GM21360 (cell line): Measurements from ENCODE around the gene EIF2S2.
"Not testable (repeated sequence)": the region's sequence is repeated elsewhere in the genome, so short reads cannot be mapped to it uniquely, and the experiment has no call there.

Source experiments
- ATAC-seq: cut with Tn5 transposase; IDR thresholded peaks from one replicate; pipeline ENCODE4 v1.9.1; 2021; ENCODE audit warnings: mild to moderate bottlenecking, moderate library complexity; ENCODE audit not compliant: unreplicated experiment

EIF2S2 gene, protein sequence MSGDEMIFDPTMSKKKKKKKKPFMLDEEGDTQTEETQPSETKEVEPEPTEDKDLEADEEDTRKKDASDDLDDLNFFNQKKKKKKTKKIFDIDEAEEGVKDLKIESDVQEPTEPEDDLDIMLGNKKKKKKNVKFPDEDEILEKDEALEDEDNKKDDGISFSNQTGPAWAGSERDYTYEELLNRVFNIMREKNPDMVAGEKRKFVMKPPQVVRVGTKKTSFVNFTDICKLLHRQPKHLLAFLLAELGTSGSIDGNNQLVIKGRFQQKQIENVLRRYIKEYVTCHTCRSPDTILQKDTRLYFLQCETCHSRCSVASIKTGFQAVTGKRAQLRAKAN

DNA sequence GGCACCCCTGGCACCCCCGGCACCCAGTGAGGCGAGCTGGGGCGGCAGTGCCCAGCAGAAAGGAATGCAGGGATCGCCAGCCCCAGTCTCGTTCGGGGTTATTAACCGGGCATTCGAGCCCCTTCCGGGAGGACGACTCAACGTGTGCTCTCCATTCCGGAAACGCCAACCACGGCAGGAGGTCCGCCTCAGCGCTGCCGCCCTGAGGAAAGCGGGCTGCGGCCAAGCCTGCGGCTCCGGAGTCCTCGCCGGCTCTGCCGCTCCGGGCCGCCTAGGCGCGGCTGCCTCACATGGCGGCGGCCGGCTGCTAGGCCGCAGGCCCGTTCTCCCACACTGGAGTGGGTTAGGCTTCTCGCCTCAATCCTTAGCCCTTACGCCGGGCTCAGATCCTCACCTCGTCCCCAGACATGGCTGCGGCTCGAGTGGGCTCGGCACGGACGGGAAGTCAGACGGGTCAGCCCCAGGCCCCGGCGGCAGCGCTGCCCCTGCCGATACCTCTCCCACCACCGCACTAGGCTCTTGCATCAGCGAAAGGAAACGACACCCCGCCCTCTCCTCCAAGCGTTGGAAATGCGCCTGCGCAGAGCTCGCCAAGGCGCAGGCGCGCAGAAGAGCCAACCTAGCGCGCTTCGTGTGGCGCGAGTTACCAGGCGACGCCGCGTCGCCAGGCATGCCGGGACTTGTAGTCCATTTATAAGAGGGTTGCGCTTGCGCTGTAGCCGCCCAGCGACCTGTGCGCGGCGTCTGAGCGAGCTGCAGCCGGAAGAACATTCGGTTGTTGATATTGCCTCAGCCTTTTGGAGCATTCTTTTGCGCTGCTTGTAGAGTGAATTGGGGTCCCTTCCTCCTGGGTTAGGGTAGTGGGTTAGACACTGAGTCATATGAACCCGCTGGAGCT, at the start of gene EIF2S2:
Gene EIF2S2, minus strand, starts transcription at position 542 of the 898 bp plus-strand sequence. Its CDS starts 133 bp downstream, at position 409.
- peak; percentile 82 for ATAC-seq

DNA sequence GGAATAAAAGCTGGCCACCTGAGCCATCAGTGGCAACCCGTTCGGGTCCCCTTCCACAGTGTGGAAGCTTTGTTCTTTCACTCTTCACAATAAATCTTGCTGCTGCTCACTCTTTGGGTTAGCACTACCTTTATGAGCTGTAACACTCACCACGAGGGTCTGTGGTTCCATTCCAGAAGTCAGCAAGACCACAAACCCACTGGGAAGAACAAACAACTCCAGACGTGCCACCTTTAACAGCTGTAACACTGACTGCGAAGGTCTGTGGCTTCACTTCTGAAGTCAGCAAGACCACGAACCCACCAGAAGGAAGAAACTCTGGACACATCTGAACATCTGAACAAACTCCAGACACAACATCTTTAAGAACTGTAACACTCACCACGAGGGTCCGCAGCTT, 45.7 kb upstream of the EIF2S2 start:
- not testable (repeated sequence) for ATAC-seq

DNA sequence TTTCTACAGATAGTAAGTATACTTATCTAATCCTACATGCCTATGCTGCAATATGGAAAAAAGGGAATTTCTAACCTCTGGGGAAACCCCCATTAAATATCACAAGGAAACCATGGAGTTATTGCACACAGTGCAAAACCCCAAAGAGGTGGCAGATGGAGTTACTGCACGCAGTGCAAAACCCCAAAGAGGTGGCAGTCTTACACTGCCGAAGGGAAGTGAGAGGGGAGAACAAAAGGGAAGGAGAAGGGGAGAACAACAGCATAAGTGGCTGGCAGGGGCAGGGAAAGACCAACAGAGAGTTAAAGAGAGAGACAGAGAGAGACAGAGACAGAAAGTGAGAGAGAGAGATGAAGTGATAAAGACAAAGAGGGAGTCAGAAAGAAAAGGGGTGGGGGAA, 43.8 kb upstream of the EIF2S2 start:
- no peak for ATAC-seq

DNA sequence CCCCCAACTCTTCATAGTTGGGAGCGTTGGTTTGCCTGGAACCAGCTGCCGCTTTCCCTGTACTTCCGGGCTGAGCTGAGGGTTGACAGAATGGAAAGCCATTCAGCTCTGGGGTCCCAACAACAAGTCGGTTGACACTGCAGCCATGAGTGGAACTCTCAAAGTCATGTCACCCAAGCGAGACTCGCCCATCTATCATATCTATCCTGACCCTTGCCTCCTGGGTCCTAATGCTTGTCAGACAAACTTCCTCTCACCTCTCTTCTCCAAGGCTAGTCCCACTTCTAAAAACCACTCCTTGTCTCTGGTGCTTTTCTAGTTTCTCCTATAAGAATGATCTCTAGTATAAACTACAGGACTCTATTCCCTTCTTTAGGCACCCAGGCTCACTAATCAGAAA, 41.1 kb upstream of the EIF2S2 start:
- not testable (repeated sequence) for ATAC-seq

DNA sequence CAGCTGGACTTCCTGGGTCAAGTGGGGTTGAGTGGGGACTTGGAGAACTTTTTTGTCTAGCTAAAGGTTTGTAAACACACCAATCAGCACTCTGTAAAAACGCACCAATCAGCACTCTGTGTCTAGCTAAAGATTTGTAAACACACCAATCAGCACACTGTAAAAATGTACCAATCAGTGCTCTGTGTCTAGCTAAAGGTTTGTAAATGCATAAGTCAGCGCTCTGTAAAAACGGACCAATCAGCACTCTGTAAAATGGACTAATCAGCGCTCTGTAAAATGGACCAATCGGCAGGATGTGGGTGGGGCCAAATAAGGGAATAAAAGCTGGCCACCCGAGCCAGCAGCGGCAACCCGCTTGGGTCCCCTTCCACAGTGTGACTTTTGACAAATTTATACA, 40.0 kb upstream of the EIF2S2 start:
- not testable (repeated sequence) for ATAC-seq

DNA sequence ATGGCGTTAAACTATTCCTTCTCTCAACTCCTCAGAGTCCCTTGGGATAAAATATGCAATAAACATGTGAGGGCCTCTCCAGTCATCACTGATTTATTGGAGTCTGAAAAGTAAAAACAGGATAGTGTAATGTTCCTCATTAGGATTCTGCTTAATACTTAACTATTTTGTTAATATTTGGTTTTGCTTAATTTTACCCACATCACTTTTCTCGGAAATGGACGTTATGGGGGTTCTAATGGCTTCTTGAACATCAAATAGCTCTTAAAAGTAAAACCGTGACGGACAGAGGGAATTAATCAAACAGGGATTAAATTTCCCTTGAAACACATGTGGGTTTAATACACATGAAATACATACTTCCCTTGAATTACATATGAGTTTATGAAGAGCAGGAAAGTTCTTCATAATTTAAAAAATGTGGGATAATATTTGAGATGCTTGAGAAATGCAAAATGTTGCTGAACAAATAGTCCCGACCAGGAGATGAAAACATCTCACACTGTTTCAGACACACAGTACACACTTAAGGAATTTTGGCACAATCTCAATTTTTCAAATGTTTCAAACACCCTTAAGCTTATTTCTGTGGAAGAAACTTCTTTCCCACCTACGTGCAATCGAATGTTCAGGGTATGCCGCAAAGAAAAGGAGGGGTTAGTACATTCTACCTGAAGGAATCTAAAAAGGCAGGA, 38.4 kb upstream of the EIF2S2 start:
- ATAC-seq, result no peak

DNA sequence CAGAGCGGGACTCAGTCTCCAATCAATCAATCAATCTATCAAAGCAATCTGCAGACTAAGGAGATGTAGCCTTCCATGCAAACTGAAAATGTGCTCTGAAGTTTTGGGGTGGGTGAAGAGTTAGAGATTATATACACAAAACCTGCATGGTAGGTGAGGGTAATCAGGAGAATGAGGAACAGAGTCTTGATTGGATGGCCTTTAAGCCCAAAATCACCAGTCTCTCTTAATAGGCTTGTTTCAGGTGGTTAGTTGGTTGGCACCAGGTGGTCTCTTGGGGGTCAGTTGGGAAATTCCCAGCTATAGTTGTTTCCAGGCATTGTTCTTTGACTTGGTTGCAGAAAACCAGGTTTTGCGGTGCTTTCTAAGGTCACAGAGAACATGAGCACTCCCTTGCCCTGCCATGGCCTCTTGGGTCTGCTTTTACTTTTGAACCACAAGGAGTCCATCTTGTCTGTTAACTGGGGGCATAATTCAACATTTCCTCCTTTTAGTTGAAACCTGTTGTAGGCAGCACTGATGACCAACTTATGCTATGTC, 33.3 kb upstream of the EIF2S2 start:
- no peak for ATAC-seq

DNA sequence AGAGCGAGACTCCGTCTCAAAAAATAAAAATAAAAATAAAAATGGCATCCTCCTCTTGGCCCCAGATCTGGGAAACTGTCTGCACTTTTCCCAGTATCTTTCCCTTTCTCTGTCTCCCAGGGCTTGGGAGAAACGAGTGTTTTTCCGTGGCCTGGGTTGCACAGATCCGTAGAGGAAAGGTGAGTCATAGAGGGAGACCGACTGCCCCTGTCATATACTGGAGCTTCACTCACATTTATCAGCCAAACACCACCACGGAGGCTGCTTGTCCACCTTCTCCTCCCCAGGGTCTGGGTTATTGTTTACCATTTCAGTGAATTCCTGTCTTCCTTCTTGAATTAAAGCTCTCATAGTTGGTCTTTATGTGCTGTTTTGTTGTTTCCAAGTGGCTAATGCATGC, 31.9 kb upstream of the EIF2S2 start:
- ATAC-seq, result no peak

DNA sequence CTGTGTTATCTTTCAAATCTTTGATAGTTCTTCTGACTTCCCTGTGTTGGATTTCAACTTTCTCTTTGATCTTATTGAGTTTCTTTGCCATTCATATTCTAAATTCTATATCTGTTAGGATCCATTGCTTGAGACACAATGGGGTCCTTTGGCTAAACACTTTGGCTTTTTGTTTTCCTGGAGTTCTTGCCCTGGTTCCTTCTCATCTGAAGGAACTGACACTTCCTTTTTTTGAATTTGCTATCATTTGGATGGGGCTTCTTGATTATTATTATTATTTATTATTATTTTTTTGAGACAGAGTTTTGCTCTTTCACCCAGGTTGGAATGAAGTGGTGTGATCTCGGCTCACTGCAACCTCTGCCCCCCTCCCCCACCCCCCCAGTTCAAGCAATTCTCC, 30.1 kb upstream of the EIF2S2 start:
- ATAC-seq, result no peak

DNA sequence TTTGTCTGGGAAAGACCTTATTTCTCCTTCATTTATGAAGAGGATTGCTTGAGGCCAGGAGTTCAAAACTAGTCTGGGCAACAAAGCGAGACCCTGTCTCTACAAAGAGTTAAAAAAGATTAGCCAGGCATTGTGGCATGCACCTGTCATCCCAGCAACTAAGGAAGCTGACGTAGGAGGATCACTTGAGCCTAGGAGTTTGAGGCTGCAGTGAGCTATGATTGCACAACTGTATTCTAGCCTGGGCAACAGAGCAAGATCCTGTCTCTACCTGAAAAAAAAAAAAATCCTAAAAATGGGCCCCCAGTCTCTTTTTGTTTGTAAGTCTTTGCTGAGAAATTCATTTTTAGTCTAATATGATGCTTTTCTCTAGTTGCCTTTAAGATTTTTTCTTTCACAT, 29.2 kb upstream of the EIF2S2 start:
- ATAC-seq, result no peak

DNA sequence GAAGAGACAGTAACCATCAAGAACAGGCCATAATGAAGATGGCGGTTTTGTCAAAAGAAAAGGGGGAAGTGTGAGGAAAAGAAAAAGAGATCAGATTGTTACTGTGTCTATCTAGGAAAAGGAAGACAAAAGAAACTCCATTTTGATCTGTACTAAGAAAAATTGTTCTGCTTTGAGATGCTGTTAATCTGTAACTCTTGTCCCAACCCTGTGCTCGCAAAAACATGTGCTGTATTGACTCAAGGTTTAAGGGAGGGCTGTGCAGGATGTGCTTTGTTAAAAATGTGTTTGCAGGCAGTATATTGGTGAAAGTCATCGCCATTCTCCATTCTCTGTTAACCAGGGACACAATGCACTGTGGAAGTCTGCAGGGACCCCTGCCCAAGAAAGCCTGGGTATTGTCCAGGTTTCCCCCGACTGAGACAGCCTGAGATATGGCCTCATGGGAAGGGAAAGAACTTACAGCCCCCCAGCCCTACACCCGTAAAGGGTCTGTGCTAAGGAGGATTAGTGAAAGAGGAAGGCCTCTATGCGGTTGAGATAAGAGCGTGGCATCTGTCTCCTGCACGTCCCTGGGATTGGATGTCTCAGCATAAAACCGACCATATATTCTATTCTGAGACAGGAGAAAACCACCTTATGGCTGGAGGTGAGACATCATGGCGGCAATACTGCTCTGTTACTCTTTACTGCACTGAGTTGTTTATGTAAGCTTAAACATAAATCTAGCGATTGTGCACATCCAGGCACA, 23.7 kb upstream of the EIF2S2 start:
- not testable (repeated sequence) for ATAC-seq

DNA sequence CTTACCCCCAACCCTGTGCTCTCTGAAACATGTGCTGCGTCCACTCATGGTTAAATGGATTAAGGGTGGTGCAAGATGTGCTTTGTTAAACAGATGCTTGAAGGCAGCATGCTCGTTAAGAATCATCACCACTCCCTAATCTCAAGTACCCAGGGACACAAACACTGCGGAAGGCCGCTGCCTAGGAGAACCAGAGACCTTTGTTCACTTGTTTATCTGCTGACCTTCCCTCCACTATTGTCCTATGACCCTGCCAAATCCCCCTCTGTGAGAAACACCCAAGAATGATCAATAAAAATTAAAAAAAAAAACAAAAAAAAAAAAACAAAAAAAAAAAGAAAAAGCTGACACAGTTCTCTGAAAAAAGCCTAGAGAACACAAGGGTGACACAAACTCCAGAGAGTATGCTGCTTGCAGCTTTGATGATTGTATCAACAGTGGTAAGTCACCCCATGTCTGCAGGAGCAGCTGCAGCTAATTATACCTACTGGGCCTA, 21.4 kb upstream of the EIF2S2 start:
- not testable (repeated sequence) for ATAC-seq

DNA sequence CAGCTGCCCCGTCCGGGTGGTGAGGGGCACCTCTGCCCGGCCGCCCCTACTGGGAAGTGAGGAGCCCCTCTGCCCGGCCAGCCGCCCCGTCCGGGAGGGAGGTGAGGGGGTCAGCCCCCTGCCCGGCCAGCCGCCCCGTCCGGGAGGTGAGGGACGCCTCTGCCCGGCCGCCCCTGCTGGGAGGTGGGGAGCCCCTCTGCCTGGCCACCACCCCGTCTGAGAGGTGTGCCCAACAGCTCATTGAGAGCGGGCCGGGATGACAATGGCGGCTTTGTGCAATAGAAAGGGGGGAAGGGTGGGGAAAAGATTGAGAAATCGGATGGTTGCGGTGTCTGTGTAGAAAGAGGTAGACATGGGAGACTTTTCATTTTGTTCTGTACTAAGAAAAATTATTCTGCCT, 20.9 kb upstream of the EIF2S2 start:
- ATAC-seq, result not testable (repeated sequence)

DNA sequence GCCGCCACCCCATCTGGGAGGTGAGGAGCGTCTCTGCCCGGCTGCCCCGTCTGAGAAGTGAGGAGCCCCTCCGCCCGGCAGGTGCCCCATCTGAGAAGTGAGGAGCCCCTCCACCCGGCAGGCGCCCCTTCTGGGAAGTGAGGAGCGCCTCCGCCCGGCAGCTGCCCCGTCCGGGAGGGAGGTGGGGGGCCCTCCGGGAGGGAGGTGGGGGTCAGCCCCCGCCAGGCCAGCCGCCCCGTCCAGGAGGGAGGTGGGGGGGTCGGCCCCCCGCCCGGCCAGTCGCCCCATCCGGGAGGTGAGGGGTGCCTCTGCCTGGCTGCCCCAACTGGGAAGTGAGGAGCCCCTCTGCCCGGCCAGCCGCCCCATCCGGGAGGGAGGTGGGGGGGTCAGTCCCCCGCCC, 20.4 kb upstream of the EIF2S2 start:
- ATAC-seq, result not testable (repeated sequence)

DNA sequence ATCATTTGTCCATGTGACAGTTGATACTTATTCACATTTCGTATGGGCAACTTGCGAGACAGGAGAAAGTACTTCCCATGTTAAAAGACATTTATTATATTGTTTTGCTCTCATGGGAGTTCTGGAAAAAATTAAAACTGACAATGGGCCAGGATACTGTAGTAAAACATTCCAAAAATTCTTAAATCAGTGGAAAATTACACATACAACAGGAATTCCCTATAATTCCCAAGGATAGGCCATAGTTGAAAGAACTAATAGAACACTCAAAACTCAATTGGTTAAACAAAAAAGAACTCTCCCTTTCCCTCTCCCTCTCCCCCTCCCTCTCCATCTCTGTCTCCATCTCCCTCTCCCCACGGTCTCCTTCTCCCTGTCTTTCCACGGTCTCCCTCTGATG, 19.4 kb upstream of the EIF2S2 start:
- ATAC-seq, result no peak

DNA sequence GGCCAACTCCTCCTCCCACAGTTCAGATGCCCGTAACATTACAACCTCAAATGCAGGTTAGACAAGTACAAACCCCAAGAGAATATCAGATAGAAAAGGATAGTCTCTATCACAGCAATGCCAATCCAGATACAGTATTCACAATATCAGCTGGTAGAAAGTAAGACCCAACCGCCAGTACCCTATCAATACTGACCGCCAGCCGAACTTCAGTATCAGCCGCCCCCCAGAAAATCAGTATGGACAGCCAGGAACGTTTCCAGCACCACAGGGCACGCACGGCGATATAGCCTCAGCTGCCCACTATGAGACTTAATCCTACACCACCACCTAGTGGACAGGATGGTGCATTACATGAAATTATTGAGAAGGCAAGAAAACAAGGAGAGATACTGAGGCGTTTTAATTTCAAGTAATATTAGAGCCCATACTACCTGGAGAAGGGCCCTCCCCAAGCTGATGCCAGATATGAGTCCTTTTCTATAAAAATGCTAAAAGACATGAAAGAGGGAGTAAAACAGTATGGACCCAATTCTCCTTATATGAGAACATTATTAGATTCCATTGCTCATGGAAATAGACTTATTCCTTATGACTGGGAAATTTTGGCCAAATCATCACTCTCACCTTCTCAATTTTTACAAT, 17.6 kb upstream of the EIF2S2 start:
- ATAC-seq, result no peak

DNA sequence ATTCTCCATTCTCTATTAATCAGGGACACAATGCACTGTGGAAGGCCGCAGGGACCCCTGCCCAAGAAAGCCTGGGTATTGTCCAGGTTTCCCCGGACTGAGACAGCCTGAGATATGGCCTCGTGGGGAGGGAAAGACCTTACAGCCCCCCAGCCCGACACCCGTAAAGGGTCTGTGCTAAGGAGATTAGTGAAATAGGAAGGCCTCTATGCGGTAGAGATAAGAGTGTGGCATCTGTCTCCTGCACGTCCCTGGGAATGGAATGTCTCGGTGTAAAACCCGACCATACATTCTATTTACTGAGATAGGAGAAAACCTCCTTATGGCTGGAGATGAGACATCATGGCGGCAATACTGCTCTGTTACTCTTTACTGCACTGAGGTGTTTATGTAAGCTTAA, 15.7 kb upstream of the EIF2S2 start:
- no peak for ATAC-seq

DNA sequence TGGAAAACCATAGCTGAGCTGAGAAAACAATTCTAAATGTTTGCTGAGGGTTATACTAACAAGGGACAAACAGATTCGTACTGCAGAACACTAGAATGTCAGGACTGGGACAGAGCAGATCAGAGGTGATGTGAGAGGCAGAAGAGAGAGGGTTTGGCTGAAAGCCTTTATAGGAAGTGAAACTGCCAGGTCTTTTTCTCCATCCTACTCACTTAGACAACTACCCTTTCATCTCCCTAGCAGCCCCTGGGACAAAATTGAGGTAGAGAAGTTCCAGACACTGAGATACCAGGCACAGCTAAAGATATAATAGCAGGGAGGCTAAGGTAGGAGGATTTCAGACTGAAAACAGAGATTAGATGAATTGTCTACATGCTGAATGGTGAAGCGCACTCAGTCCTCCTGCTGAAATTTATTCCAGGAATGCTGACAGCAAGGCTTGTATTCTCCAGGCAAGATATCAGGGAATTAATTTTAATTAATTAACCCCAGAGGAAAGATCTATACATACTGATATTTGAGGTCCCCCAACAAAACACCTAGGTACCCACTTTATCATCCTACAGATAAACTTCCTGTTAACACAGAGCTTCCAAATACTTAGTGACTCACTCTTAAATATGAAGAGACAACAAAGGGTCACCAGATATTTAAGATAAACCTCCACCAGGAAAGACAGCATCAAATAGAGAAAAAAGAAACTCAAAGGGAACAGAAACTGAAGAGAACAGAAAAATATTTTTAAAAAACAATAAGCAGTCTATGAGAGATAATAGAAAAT, 12.6 kb upstream of the EIF2S2 start:
- no peak for ATAC-seq

DNA sequence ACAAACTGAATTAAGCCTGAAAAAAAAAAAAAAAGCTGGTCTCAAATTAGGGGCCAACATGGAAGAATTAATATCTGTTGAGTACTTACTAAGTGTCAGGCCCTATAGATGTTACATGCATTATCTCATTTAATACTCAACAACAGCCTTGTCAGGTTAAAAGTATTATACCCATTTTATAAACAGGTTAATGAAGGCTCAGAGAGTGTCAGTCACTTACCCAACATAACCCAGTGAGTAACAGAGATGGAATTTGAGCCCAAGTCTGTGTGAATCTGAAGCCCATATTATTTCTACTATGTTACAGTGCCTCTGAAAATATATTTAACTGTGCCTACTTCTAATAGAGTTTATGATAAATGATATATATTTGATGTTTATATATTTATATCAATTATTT, 11.3 kb upstream of the EIF2S2 start:
- ATAC-seq, result no peak
